ENCODE results near the gene CORO7.

- TF ChIP-seq CTCF (IDR thresholded peaks at IDR 0.05) = no peak
- peak; percentile 24 to 79 for TF ChIP-seq POLR2AphosphoS5 (IDR thresholded peaks at IDR 0.05; ENCODE audit: insufficient read depth in 1 of 2, low read depth in 1 of 2)
- TF ChIP-seq POLR2A (IDR thresholded peaks at IDR 0.05) = no peak
Observed at GRCh38 chr16:4376126-4376892, 40.1 kb downstream of the CORO7 start.

Measured in vagina (tissue), 2 donors.